ENCODE results near the gene TBC1D7.

Gene TBC1D7

DNA sequence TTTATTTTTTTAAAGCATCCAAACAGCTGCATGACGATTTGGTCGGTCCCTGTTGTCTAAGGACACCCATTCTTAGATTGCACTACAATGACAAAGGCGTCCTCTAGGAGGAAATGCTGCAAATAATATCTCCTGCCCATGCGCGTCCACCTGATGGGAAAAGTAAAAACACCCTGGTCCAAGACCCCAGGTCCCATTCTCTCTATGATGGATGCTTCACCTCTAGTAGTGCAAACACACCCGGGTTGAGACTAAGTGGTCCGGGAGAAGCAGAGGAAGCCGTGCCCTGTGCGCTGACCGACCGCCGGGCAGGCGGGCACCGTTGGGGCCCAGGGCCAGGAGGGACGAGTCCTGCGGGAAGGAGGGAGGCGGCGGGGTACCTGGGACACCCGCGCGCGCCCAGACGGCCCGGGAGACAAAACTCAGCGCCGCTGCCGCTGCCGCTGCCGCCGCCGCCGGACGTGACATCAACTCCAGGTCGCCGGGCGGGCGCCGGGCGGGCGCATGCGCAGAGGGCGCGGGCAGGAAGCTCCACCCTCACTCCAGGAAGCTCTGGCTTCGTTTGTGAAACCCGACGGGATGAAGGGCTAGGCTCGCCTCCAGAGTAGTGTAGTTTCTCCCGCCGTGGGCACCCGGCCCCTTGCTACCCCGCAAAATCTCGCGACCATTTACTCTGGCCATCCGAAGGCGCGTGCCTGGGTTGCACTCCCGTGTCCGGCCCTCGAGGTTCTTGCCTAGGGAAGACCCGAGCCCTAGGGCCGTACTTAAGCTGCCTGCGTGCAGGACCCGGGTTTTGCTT, at the start of gene TBC1D7:
TSS of gene TBC1D7 (minus strand) at position 462 of the 799 bp plus-strand sequence. CDS start 1,639 bp downstream, outside the sequence.
- peak; percentile 87 for DNase-seq (ENCODE audit: low spot score)

DNA sequence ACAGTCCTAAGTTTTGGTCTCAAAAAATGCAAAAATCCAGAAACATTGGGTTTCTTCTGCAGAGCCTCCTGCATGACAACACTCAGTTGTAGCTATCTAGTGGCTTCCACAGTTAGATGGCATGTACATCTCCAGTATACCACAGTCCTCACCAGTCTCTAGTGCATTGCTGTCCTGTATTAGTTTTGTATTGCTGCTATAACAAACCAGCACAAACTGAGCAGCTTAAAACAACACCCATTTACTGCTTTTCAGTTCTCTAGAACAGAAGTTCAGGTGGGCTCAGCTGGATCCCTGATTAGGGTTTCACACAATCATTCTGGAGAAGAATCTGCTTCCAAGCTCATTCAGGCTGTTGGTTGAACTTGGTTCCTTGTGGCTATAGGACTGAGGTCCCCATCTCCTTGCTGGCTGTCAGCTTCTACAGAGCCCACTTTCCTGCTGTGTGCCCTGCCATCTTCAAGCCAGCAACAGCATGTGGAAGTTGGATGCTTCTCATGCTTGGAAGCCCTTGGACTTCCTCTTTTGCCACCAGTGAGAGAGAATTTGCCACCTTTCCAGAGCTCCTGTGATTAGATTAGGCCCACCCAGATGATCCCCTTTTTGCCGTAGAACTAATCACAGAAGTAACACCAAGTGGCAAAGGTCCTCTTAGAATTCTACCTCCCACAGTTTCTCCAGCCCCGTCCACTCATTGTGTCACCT, 48.9 kb upstream of the TBC1D7 start:
- DNase-seq (ENCODE audit: low spot score), result no peak

DNA sequence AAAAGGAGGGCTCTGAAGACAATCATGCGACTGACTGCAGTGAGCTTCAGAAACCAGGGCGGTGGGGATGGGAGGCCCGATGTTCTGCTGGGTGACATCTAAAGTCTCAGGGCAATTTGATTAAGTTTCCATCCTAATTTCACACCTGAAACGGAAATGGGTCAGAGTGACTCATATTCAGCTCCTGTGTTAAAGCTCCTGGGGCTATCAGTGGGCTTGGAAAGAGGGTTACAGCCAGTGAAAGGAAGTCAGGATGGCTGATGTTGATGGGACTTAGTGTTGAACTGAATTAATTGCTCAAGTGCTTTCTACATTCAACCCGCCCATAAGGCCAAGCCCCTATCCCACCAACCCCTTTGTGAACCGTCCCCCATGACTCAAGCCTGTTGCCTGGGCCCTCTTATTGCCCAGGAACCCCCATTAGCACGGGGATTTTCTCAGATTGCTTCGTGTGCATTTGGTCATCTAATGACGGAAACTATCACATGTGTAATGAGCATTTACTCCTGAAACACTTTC, 47.1 kb upstream of the TBC1D7 start:
- no peak for DNase-seq (ENCODE audit: low spot score)

DNA sequence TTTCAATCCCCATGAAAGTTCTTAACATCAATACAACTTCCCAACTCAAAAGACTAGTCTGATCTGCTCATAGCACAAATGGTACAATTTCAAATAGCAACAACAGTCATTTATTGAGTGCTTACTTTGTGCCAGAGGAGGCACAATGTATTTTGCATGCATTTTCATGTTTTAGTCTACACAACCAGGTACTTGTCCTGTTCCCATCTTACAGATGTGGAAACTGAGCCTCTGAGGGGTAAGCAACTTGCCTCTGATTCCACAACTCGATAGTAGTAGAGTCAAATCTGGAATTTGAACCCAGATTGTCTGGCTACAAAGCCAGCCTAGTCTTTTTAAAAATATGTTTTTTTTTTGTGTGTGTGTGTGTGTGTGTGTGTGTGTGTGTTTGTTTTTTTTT, 45.6 kb upstream of the TBC1D7 start:
- DNase-seq (ENCODE audit: low spot score), result no peak

- no peak for DNase-seq (ENCODE audit: low spot score)
Measured at GRCh38 chr6:13373488-13373886, 45.1 kb upstream of the TBC1D7 start.

GRCh38 chr6:13372688-13373487, 44.6 kb upstream of the TBC1D7 start:
- no peak for DNase-seq (ENCODE audit: low spot score)

- DNase-seq (ENCODE audit: low spot score), result no peak
Measured at GRCh38 chr6:13372076-13372475, 43.7 kb upstream of the TBC1D7 start.

- DNase-seq (ENCODE audit: low spot score), result no peak
Measured at GRCh38 chr6:13371421-13372072, 43.2 kb upstream of the TBC1D7 start.

GRCh38 chr6:13370623-13371022, 42.3 kb upstream of the TBC1D7 start:
- no peak for DNase-seq (ENCODE audit: low spot score)

GRCh38 chr6:13369591-13369990, 41.3 kb upstream of the TBC1D7 start:
- DNase-seq (ENCODE audit: low spot score), result no peak

GRCh38 chr6:13368731-13369115, 40.4 kb upstream of the TBC1D7 start:
- DNase-seq (ENCODE audit: low spot score), result no peak

DNA sequence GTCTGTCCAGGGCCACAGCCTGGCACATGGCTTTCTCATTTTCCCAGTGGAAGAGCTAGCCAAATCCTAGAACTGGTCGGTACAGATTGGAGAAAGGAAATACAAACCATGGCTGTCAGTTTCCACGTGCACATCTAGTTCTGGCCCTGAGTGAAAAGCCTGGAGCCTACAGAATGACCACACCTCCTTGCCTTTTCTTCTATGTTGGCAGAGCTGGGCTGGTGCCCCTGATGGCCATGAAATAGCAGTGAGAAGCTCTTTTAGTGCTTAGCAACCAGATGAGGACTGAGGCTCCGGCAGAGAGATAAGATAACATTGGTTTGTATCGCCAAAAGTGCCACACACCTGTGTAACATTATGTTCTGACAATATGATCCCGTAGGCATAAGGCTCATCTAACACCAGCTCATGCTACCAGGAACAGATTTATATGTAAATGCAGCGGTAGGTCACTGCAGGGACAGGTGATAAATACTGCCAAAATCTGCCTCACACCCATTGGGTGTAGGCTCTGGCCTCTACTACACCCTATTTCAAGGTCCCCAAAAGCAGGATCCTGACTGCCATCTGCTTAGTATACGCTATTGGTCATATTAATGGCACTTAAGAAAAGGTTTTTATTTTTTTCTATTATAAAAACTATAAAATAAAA, 39.9 kb upstream of the TBC1D7 start:
- peak; percentile 53 for DNase-seq (ENCODE audit: low spot score)

GRCh38 chr6:13367396-13367795, 39.1 kb upstream of the TBC1D7 start:
- DNase-seq (ENCODE audit: low spot score), result no peak

DNA sequence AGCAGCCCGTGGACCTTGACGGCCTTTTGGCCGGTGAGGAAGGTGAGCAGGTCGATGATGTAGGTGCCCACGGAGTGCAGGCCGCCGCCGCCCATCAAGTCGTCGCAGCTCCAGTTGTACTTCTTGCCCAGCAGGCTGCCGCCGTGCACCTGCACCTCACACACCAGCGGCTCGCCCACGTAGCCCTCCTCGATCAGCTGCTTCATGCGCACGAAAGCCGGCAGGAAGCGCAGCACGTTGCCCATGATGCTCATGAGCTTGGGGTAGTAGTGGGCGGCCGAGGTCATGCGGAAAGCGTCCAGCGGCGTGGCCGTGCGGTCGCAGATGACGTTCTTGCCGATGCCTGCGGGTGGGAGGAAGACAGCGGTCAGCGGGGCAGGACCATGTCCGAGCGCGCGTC, 37.0 kb upstream of the TBC1D7 start:
- no peak for DNase-seq (ENCODE audit: low spot score)

DNA sequence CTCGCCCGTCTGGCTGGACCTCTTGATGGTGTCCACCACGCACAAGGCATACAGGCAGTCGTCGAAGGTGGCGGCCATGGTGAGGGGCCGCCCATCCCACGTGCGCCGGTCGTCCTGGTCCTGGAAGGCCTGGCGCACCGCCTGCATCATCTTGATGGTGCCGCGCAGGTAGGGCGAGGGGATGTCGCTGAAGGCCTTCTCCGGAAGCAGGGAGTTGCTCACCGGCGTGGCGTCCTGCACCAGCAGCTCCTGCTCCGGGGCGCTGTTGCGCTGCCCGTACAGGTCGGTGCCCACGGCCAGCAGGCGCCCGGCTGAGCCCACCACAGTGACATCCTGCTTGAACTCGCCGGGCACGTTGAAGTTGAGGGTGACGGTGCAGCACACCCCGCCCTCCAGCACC, 36.5 kb upstream of the TBC1D7 start:
- DNase-seq (ENCODE audit: low spot score), result no peak

DNA sequence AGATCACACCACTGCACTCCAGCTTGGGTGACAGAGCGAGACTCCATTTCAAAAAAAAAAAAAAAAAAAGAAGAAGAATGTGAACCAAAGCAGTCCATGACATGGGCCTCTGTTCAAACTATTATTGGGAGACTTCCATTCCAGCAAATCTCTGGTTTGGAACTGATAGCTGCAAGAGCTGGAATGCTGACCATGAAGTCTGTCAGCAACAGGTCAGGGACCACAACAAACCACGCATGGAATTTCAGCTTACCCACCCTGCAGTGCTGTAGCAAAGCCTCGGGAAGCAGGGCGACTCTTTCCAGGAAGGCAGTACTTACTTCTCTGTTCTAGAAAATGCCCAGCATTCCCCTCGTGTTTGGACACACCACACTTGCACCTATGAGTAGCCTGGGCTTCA, 34.1 kb upstream of the TBC1D7 start:
- no peak for DNase-seq (ENCODE audit: low spot score)

GRCh38 chr6:13360671-13361540, 32.6 kb upstream of the TBC1D7 start:
- peak; percentile 70 for DNase-seq (ENCODE audit: low spot score)

DNA sequence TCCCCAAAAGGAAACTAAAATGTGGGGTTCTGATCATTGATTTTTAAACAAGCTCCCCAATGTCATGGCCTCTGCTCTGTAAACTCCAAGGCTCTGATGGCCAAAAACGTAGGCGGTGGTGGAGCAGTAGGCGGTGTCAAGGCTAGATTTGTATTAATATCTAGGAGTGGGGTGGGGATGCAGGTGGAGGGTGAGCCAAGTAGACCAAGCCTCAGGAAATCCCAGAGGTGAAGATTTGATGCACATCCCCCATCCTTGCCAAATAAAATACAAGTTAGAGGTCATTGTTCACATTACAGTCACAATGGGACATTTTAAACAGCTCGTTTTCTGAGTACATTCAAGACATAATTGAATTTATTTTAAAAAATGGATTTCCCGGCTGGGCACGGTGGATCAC, 30.9 kb upstream of the TBC1D7 start:
- no peak for DNase-seq (ENCODE audit: low spot score)

- no peak for DNase-seq (ENCODE audit: low spot score)
Measured at GRCh38 chr6:13358511-13358910, 30.2 kb upstream of the TBC1D7 start.

DNA sequence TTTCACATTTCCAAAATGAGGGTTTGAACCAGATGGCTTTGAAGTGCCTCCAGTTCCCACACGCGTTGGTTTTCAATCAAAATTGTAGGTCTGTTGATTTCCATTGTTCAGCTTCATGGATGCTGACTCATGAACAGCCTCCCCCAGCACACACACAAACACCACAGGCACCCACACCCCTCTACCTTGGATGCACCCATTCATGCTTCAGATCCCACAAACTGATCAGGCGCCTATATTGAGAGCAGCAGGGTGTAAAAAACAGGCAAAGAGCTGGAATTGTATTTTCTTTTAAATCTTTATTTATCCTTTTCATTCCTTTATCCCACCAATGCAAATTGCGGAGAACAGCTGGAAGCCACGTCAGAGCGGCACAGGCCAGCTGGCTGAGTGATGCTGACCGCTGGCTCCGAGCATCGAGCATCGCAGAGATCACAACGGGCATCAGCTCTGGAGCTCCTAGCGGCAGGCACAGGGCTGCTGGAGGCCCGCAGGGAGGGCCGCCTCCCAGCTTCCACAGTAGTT, 29.3 kb upstream of the TBC1D7 start:
- DNase-seq (ENCODE audit: low spot score), result no peak
